AG04450 (cell line): ENCODE data around the gene COL5A1. TPM values are rescaled to one million over a fixed set of nuclear protein-coding genes. Genes with fewer than 3 reads are reported as not detected.

Source experiments
- CTCF ChIA-PET: fragments of 300-600, 350-600 bp; formaldehyde crosslinking; extraction: SDS; loops from one replicate; lab custom pipeline; 2022; ENCODE audit warnings: antibody characterized with exemption, inconsistent platforms; lab: Charles Lee
- POLR2A ChIA-PET: fragments of 350-600 bp; formaldehyde crosslinking; extraction: SDS; loops from one replicate; lab custom pipeline; 2021; ENCODE audit warnings: antibody characterized with exemption, inconsistent platforms; lab: Yijun Ruan, JAX
- DNase-seq: peaks from one replicate; pipeline ENCODE4 v3.0.0-alpha.2; 2011; ENCODE audit warnings: low read depth, low spot score
- H3K27ac ChIP-seq: one replicate; pipeline ENCODE4 v1.5.1; 2012; ENCODE audit warnings: low read depth, low read length, control low read depth
- H3K27me3 ChIP-seq: one replicate; pipeline ENCODE4 v1.6.0; 2012; ENCODE audit warnings: low read length; ENCODE audit not compliant: control insufficient read depth, insufficient read depth
- H3K4me3 ChIP-seq: 2 replicates; pipeline ENCODE4 v1.5.1; 2011; ENCODE audit warnings: mild to moderate bottlenecking, low read depth, low read length, control low read depth
- H3K9me3 ChIP-seq: 2 replicates; pipeline ENCODE4 v1.5.1; 2012; ENCODE audit warnings: low read length; ENCODE audit not compliant: control insufficient read depth, insufficient read depth
- CTCF ChIP-seq: IDR thresholded peaks from 2 replicates; pipeline ENCODE4 v1.5.1; 2011; ENCODE audit warnings: low read depth, low read length, control low read depth, inconsistent platforms
- polyA plus RNA-seq: library from polyadenylated mRNA; depleted of rRNA; stranded (reverse); fragments of >200 nt; gene quantifications from 2 replicates; pipeline ENCODE4 v1.2.3, GENCODE V29; 2011

Gene COL5A1
- polyA plus RNA-seq, 1 experiment, result 73.3 TPM

DNA sequence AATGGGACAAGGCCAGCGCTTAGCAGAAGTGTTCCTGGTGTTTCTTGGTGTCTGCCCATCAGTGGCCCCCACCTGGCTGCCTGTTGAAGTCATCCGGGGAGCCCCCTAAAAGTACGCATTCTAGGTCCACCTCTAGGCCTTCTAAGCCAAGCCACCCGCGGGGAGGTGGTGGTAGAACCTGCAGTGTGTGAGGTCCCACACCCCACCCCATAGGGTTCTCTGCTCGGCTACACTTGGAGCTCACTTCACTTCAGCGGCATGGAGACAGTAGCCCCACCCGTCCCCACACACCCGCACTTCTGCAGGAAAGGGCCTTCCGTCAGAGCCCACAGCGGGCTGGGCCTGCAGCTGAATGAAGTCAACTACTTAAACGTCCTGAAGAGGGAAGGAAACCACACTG is 209.4 kb downstream of the COL5A1 start:
- H3K27ac ChIP-seq, result no peak overlapping the region
- H3K4me3 ChIP-seq, result no peak overlapping the region
- no peak for DNase-seq
- ChIA-PET POLR2A (interaction anchor here (0.8 kb wide), 1 partner anchor 11 kb away, joined by 3 read pairs; no protein-coding TSS in a partner anchor), CTCF (no interaction called here)
- H3K9me3 ChIP-seq, result peaks cover 40% of the 10 kb centered on the region
- H3K27me3 ChIP-seq, result no peaks in the 10 kb centered on the region
- TF ChIP-seq CTCF, result no peak

DNA sequence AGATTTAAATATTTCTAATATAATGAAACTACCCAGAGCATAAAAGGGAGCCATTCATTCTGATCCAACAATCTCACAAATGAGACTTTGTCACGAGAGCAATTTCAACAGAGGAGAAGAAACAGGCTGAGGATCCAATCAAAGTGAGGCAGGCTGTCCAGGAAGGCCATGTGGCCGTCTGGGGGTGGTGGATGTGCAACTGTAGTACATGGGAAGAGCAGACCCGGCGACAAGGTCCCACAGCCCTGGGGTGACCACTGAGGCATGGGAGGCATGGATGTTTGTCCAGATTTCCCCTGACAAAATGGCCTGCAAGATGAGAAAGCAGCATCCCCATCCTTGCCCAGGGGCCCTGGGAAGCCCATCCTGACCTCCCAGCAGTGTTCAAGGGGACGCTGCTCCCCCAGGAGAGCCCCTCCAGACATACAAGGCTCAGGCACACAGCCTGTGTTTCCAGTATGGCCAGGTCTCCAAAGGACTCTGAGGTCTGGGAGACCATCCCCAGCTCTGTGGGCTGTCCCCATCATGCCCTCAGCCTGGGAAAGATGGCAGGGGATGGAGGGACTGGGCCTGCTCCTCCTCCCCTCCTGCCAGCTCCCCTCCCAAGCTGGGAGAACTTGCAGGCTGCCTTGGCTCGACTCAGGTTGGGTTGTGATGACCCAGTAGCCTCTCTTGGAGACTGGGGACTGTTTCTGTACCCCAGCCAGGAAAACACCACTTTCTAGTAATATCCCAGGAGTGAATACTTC is 211.5 kb downstream of the COL5A1 start:
- Histone ChIP-seq H3K4me3 (no peak overlapping the region), H3K27ac (no peak overlapping the region), H3K27me3 (peaks cover 3% of the 10 kb centered on the region), H3K9me3 (peaks cover 24% of the 10 kb centered on the region)
- DNase-seq, result no peak
- ChIA-PET CTCF (no interaction called here), POLR2A (interaction anchor here (1.4 kb wide), 1 partner anchor 8 kb away, joined by 4 read pairs; no protein-coding TSS in a partner anchor)
- no peak for TF ChIP-seq CTCF

DNA sequence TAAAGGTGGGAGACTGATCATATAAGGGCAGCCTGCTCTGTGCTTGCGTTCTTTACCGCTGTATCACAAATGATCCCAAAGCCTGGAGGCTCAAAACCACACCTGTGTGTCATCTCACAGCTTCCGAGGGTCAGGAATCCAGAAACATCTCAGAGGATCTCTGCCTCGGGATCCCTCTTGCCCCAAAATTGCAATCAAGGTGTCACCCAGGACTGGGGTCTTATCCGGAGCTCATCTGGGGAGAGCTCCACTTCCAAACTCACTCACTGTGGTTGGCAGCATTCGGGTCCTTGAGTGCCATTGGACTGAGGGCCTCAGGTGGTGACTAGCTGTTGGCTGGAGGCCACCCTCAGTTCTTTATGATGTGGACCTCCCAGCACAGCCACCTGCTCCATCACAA is 212.3 kb downstream of the COL5A1 start:
- H3K9me3 ChIP-seq, result peaks cover 16% of the 10 kb centered on the region
- no peak for DNase-seq
- no peak for TF ChIP-seq CTCF
- H3K4me3 ChIP-seq, result no peak overlapping the region
- ChIA-PET CTCF (no interaction called here), POLR2A (interaction anchor here (1.4 kb wide), 1 partner anchor 9 kb away, joined by 4 read pairs; no protein-coding TSS in a partner anchor)
- no peak overlapping the region for H3K27ac ChIP-seq
- peaks cover 3% of the 10 kb centered on the region for H3K27me3 ChIP-seq

- TF ChIP-seq CTCF, result no peak
- POLR2A ChIA-PET, result interaction anchor here (1.4 kb wide), 1 partner anchor 10 kb away, joined by 4 read pairs; no protein-coding TSS in a partner anchor
- CTCF ChIA-PET, result no interaction called here
- Histone ChIP-seq H3K4me3 (no peak overlapping the region), H3K27me3 (peaks cover 3% of the 10 kb centered on the region), H3K27ac (no peak overlapping the region), H3K9me3 (peaks cover 15% of the 10 kb centered on the region)
- DNase-seq, result no peak
Observed at GRCh38 chr9:134854541-134854981, 213.0 kb downstream of the COL5A1 start.

DNA sequence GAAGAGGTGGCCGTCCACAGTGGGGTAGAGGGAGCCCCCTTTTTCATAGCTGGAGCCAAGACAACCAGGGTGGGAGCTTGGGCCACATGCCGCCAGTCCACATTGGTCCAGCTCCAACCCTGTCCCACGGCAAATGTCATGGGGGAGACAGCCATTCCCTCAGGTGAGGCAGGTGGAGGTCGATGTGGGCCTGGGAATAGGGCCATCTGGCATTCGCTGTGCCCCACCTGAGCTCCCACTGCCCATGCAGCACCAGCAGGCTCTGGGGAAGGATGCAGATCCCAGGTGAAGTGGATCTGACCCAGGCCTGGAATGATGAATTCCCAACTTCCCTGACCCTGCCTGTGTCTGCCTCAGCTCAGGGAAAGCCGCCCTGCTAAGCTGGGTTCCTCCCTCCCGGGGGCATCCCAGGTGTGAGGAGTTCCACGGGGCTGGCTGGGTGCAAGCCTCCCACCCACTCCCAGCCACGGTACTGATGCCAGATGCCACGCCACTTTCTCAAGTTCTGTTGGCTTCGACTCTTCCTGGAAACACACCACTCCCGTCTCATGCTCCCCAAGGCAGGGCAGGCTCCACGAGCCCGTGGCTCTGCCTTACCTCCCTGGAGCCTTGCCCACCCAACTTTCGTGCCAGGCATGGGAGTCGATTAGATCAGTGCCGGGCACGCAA is 213.8 kb downstream of the COL5A1 start:
- Histone ChIP-seq H3K9me3 (peaks cover 10% of the 10 kb centered on the region), H3K27ac (no peak overlapping the region), H3K4me3 (no peak overlapping the region), H3K27me3 (peaks cover 3% of the 10 kb centered on the region)
- POLR2A ChIA-PET, result no interaction called here
- CTCF ChIA-PET, result no interaction called here
- DNase-seq, result no peak
- no peak for TF ChIP-seq CTCF
